ELR (cell line): ENCODE data around the gene TIGD6.

Source experiments
- DNase-seq: peaks from one replicate; pipeline ENCODE4 v3.0.0-alpha.2; 2015; ENCODE audit warnings: low read depth

The TIGD6 gene

DNA sequence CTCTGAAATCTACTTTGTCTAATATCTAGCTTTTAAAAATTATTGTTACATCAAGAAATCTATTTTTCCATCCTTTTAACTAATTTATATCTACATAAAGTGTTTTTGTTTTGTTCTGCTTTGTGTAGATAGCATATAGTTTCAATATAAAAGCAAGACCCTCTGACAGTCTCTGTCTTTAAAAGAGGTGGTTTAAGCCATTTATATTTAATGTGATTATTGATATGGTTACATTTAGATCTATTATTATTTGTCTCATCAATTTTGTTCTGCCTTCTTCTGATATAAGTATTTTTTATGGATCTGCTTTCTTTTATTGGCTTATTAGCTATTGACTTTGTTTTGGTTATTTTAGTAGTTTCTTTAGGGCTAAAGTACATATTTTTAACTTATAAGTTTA lies 16.1 kb upstream of the TIGD6 start:
- no peak for DNase-seq

DNA sequence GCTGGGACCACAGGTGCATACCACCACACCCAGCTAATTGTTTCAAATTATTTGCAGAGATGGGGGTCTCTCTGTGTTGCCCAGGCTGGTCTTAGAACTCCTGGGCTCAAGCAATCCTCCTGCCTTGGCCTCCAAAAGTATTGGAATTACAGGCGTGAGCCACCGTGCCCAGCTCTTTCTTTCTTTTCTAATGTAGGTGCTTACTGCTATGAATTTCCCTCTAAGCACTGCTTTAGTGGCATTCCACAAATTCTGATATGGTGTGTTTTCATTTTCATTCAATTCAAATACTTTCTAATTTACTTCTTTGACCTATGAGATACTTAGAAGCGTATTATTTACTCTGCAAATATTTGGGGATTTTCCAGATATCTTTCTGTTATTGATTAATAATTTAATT lies 15.0 kb upstream of the TIGD6 start:
- DNase-seq, result no peak

DNA sequence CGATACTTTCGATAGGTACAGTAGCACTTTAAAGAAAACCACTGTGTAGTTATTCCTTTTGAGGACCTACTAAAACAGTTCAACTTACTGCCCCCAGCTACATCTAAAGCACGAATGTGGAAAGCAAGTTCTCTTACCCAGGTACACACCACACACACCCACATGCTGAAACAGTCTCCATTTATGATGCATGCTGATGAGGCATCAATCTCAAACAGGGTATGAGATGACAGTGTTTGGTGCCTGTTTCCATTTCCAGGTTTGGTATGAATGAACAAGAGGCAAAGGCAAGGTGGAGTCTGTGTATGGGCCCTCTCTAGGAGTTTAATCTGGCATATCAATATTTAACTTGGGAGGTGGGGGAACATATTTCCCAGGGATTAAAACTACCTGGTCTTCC lies 14.0 kb upstream of the TIGD6 start:
- DNase-seq, result no peak

DNA sequence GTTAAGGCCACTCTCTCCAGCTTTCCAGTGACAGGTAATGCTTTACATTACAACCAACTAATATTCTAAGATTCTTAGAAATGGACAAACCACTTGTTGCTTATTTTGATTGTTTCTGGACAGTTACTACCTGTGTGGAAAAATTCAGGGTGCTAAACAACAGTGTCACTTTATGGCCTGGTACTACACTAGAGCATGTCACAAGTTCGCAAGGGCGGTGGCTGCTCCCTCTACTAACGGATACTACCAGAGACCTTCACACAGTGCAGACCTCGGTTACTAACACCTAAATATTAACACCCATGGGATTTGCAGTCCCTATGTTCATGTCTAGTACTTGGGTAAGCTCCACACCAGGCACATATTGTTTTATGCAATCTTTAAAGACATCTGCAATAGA lies 13.5 kb upstream of the TIGD6 start:
- no peak for DNase-seq

DNA sequence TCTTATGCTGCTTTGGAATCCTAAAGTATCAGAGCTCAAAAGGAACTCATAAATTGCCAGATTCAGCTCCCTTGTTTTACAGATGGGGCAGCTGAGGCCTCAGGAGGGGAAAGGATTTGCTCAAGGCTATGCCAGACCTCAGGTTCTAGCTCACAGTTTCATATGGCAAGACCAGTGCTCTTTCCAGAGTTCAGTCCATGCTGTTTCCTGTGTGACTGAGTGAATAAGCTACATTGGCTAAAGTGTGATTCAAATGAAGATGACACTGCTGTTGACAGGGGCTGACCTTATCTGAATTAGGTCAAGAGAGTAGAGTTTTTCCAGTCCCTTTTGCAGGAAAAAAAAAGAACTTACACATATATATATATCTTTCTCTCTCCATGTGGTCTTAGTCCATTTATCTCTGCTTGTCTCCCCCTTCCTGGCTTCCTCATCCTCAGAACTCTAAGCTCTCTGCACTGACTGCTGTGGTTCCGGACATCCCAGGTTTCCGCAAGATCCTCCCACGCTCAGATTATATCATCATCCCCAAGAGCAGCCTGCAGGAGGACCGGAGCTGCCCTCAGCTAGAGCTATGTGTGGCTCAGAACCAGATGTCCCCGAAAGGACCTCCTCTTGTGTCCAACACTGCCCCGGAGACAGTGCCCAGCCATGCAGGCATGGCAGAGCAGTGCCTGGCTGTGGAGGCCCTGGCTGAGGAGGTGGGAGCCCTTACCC lies 9.4 kb upstream of the TIGD6 start:
- peak; percentile 43 for DNase-seq

DNA sequence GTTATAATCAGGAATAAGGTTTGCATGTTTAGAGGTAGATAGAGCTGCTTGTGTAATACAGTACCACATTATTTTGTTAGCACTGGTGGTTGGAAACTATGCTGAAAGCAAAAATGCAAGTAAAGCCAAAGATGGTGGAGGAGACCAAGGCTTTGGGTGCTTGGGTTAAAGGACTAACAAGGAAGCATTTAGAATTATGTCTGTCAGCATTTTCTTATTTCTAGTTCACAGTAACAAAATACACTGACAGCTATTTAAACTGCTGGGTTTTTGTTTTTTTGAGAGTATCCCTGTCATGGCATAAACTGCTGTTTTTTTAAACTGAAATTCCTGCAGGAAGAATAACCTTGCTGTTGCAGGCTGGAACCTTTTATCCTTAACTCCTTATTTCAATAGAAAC lies 6.6 kb upstream of the TIGD6 start:
- no peak for DNase-seq

DNA sequence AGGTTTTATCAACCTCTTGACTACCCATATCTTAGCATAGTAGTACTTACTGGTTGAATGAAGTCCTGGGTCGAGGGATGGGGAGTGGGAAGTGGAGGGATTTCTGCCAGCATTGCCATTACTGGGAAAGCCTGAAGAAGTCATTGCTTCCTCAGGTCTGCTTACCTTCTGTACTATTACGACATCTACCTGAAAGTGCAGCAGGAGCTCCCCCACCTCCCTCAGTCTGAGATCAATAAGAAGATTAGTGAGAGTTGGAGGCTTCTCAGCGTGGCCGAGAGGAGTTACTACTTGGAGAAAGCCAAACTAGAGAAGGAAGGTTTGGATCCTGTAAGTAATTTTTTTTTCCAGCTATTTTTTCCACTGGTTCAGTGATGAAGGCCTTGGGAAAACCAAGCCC lies 5.9 kb upstream of the TIGD6 start:
- no peak for DNase-seq

DNA sequence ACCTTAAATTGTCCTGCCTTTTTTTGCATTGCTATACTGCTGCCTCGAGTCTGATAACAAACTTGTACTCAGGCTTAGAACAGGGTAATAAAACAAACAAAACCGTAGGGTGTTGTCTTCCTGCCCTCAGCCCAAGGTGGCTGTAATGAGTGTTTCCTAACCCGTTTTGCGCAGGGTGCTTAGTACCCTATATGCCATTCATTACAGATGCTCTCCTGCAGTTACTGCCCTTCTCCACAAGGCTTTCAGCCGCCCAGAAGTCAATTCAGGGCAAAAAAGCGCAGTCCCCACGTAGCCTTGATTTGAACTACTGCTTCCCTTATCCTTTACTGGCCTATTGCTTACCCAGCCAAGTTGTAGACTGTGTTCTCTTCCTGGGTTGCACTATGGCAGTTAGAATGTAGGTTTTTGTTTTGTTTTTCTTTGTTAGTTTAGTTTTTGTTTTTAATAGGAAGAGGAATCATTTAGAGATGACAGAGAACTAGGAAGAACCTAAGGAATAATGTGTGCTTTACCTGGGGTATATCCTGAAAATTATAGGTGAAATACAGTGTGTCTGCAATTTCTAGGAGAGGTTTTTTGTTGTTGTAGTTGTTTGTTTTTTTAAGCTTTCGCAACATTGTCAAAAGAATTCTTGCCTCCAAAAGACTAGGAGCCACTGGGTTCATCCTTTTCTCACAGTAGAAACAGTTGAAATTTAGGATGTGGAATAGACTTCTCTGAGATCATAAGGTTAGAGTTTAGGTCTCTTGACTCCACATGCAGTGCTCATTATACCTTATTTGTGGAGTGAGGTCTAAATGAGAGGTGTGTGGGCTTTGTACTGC lies 1.4 kb upstream of the TIGD6 start:
- DNase-seq, result peak; percentile 87

DNA sequence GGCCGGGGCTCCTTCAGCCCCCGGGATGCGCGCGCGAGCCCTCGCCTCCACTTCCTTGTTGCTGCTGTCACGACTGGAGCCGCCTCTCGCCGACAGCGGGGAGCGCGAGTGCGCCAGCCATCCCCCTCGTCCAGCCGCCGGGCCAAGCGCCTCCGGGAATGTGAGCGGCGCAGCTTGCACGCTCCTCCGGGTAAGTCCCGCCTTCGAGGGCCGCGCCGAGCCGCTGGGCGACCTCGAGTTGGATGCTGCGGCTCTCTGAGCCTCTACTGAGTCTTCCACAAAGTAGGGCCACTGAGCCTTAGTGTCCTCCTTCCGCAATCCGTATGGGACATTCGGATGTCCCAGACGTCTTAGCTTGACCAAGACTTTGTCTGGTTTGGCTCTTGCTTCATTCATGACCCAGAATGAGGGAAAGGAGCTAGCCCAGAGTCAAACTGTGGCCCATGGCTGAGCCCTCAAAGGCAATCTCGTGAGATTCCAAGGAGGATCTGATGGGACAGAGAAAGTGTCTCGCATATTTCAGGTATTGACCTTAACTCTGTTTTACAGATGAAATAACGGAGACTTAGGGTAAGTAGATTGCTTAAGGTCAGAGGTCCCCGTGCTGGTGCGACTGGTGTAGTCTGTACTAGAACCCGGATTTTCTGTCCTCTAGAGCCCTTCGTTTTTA lies 671 bp upstream of the TIGD6 start:
- peak; percentile 68 for DNase-seq

DNA sequence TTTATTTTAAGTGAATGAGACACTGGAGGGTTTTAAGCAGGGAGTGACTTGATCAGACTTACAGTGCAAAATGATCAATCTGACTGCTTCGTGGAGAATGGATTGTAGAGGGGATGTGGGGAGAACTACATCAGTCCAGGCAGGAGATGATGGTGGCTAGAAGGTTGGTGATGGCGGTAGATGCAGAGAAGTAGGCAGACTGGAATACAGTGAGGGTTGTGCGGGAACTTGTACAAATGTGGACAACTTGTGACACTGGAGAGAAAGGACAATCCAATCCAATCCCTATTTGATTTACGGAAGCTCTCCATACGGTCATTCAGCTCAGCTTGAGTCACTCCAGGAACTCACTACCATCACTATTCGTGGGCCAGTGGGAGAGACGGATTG lies 593 bp downstream of the TIGD6 start:
- no peak for DNase-seq

DNA sequence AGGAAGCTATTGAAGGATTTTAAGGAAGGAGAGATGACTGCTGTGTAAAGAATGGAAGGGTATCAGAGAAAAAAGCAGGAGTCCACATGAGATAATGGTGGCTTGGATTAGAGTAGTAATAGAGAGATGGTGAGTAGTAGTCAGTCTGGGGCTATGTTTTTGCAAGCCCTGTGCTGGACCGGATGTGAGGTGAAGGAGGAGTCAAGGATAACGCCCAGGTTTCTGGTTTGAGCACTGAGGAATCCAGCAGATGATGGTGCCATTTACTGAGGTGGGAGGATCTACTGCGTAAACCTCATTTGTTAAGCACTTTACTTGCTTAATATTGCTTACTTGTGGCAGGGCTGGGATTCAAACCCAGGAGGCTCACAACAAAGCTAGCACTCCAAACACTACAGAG lies 1.1 kb downstream of the TIGD6 start:
- DNase-seq, result no peak

DNA sequence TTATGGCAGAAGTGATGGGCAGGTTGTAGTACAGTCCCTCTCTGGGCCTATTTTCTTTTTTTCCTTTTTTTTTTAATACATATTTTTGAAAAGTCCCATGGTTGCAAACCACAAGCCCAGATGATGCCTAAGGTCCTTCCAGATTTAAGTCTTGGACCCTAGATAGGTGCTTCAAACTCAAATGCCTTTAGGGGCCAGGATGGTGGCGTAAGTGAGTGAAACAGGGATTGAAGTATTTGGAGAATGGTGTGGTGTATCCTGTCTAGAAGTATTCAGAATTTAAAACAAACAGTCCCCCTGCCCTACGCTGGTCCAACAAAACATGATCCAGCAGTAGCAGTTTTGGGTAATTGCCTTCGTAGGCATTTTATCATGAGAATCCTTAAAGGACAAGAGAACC lies 2.2 kb downstream of the TIGD6 start:
- no peak for DNase-seq

DNA sequence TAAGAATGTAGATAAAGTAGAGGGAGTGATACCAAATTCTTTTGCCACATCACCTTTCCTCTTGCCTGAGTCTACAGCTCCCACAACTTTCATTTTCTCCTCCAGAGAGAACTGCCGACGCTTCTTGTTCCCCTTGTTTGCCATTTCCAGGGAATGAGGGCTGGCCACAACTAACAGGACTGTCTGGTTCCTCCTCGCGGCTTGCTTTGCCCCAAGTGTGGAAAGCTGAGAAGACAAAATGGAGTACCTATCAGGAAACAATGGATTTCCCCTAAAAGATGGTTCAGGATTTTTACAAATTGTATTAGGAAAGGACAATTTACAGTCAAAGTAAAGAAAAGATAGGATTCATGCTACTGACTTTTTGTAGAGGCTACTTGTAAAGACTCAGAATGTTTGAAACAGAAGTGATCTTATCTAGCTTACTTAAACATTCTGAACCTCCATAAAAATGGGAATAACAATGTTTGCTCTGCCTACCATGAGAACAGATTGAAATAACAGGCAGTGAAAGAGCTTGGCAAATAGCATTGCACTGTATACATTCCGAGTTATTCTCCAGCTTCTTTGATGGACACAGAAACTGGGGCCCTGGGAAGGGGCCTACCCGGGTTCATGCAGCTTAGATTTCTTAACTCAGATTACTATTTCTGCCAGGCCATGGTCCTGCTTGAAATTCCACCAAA lies 4.1 kb downstream of the TIGD6 start:
- no peak for DNase-seq

DNA sequence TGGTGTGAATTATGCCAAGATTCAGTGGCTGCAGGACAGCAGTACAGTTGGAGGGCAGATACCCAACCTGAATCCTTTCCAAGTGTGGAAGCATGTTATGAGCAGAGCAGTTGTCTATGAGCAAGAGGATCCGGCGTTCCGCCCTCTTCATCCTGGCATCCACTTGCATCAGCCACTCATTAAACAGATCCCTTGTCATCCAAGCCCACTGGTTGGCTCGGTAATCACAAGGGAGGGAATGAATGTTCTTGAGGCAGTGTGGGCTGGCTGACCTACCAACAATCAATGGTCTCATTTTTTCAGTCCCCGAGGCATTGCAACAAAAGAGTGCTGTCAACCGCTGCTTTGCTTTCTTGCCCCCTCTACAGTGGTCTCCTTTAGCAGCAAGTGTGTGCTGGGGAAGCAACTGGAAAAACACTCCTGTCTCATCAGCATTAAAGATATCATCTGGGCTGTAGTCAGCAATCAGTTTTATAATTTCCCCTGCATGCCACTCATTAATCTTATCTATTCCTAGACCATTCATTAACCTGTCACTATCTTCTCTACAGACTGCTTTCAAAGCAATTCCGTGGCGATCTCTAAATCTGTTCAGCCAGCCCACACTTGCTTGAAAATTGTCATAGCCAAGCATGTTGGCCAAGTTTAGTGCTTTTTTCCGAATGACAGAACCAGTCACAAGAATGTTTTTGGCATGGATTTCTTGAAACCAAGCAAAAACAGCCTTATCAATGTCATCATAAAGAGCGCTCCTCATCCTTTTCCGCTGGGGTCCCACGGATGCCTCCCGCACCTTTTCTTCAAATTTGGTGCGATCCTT lies 4.9 kb downstream of the TIGD6 start:
- DNase-seq, result no peak

DNA sequence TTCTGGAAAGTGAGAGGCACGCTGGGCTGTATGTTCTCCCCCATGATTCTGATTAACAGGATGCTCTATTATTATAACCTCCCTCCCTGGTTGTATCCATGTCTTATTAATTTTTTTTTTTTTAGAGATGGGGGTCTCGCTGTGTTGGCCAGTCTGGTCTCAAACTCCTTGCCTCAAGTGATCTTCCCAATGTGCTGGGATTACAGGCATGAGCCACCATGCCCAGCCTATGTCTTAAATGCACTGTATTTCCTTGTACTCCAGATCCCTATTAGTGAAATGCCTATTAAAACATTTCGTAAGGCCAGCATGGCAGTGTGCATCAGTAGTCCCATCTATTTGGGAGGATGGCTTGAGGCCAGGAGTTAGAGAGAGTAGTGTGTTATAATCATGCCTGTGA lies 7.0 kb downstream of the TIGD6 start:
- DNase-seq, result no peak

DNA sequence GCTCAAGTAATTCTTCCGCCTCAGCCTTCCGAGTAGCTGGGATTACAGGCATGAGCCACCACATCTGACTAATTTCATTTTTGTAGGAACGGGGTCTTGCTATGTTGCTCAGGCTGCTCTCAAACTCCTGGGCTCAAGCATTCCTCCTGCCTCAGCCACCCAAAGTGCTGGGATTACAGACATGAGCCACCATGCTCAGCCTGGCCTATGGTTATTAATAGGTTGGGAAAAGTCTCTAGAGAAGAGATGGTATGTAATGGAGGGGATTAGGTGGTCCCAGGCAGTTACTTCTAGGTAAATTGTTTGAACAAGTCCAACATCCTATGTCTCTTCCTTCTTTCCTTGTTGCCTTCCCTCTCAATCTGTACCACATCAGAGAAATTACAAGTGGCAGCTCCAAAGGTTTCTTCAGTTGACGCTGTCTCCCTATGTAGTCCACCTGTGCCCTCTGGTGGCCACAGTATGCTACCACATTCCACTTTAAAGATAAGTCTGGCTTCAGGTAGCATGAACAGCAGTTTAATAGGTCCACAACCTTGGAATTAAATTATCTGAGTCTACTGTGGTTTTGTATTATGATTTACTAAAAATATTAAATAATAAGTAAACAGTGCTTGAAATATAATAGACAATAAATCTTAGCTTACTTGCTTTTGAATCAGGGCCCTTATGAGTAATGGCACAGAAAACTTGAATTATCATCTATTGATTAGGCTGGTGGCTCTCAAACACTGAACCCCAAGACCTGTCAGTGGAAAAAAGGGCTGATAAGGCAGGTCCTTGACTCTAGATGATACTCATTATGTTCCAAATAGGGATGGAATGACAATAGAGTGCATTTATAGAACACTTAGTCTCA lies 9.7 kb downstream of the TIGD6 start:
- DNase-seq, result peak; percentile 81

DNA sequence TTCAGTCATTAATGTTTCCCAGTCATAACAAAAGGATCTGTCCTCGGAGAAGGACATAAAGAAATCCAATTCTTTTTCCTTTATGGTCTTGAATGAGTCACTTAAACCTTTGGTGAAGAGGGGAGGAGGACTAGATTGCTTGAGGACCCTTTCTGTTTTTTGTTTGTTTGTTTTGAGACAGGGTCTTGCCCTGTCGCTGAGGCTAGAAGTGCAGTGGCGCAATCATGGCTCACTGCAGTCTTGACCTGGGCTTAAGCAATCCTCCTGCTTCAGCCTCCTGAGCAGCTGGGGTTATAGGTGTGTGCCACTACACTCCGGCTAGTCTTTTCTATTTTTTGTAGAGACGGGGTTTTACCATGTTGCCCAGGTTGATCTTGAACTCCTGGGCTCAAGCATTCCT lies 12.3 kb downstream of the TIGD6 start:
- no peak for DNase-seq

DNA sequence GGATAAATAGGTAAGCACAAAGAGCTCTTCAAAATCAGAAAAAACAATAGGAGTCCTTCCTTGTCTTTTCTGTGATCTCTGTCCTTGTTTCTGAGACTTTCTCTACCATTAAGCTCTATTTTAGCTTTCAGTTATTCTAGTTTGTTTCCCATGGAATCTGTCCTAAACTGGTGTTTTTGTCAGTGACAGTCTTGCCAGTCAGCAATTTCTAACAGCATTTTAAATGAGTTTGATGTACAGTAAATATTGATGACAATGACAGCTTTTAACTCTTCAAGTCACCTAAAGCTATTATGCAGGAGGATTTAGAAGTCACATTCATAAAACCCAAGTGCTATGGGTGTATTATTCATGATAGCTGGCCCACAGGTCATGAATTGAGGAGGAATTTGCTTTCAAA lies 17.9 kb downstream of the TIGD6 start:
- no peak for DNase-seq

DNA sequence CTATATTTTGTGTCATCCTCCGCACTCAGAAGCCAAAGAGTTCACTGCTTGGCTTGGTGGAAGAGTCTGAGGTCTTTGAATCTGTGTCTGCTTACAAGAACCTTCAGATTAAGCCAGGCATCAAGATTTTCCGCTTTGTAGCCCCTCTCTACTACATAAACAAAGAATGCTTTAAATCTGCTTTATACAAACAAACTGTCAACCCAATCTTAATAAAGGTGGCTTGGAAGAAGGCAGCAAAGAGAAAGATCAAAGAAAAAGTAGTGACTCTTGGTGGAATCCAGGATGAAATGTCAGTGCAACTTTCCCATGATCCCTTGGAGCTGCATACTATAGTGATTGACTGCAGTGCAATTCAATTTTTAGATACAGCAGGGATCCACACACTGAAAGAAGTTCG lies 19.2 kb downstream of the TIGD6 start:
- no peak for DNase-seq

DNA sequence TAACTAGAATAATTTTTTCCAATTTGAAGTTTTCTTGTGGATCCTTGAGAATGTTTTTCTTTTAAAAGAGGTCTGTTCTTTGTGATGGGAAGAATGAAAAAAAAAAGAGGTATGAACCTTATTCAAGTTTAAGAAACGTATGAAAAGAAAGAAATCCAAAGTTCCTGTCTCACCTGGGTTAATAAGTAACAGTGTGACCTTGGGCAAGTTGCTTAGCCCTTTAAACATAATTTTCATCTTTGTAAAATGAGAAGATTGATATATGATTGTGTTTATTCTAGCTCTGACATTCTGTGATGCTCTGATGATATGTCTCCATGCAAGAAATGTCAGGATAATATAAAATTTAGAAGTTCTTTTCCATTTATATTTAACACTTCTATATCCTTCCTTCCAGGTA lies 20.6 kb downstream of the TIGD6 start:
- DNase-seq, result no peak

DNA sequence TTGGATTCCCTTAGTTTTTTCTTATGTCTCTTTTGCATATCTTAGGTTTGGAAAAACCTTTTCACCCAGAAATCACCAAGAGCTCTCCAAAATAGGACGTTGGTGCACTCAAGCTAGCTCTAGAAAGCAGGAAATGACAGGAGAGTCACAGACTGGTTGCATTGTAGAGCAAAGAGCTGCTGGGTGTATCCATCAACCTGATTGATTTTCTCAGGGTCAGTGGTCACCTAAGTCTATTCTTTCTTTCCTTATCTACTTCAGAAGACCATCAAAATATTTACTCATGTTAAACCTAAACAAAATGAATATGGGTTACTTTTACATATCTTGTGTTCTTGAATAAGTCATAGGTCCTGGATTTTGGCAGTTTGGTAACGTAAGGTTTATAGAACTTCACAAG lies 25.0 kb downstream of the TIGD6 start:
- DNase-seq, result no peak
